Brain microvascular endothelial cell (primary cell): ENCODE measurements around the gene IRS4.

Source experiments
- DNase-seq: peaks from one replicate; pipeline ENCODE4 v3.0.0-alpha.2; 2020
- H3K27ac ChIP-seq: fragments of 250-450 bp; sonication (Bioruptor Pico); 2 replicates; pipeline ENCODE4 v1.5.1; 2020; ENCODE audit warnings: mild to moderate bottlenecking, moderate library complexity
- H3K27me3 ChIP-seq: fragments of 250-450 bp; sonication (Bioruptor Pico); replicated peaks from 2 replicates; pipeline ENCODE4 v1.5.1; 2020; ENCODE audit warnings: mild to moderate bottlenecking
- H3K36me3 ChIP-seq: fragments of 250-450 bp; sonication (Bioruptor Pico); replicated peaks from 2 replicates; pipeline ENCODE4 v1.5.1; 2020; ENCODE audit warnings: mild to moderate bottlenecking
- H3K4me3 ChIP-seq: 2 replicates; pipeline ENCODE4 v1.5.1; 2011; ENCODE audit warnings: low read depth, mild to moderate bottlenecking, control low read depth, low read length, moderate library complexity
- CTCF ChIP-seq: IDR thresholded peaks from 2 replicates; pipeline ENCODE4 v1.5.1; 2011; ENCODE audit warnings: low read depth, mild to moderate bottlenecking, moderate library complexity, low read length, control low read depth, inconsistent platforms; ENCODE audit errors: missing control alignments
- in situ Hi-C: cut with HindIII; loops from 2 replicates; pipeline ENCODE4 v1.10.0; 2017; ENCODE audit warnings: low sequenced_read_pairs, low pct_ligation_motif_present

Gene IRS4

GRCh38 chrX:108699368-108699767 is 37.0 kb downstream of the IRS4 start:
- peak; percentile 16 for DNase-seq
- TF ChIP-seq CTCF, result peak; percentile 32

GRCh38 chrX:108696690-108697089 is 39.7 kb downstream of the IRS4 start:
- DNase-seq, result no peak
- no peak for TF ChIP-seq CTCF
- H3K36me3 ChIP-seq, result no peaks in the 10 kb centered on the region
- H3K27me3 ChIP-seq, result no peaks in the 10 kb centered on the region
- no peak overlapping the region for H3K4me3 ChIP-seq
- no peak overlapping the region for H3K27ac ChIP-seq
- in situ Hi-C loops, result no loop called here

More at GRCh38 chrX:108699368-108699767, 37.0 kb downstream of the IRS4 start:
- in situ Hi-C loops, result no loop called here
- Histone ChIP-seq H3K4me3 (no peak overlapping the region), H3K36me3 (no peaks in the 10 kb centered on the region), H3K27ac (no peak overlapping the region), H3K27me3 (no peaks in the 10 kb centered on the region)
